Ovary (tissue), 3 donors: ENCODE results near the gene TNFRSF25.

ENCODE experiments used
- EP300 ChIP-seq: sonication (generic); formaldehyde crosslinking; IDR thresholded peaks from one replicate; pipeline ENCODE4 v1.6.1; 2017; ENCODE audit warnings: antibody characterized with exemption
- POLR2A ChIP-seq: fragments of 450-650 bp; IDR thresholded peaks from one replicate; pipeline ENCODE4 v1.6.1; 2017; ENCODE audit warnings: antibody characterized with exemption, mild to moderate bottlenecking, moderate library complexity
- TF ChIP-seq, protein P1 (sequence below), 3 donors: fragments of 450-650 bp in 2 of 3; fragments of 200-600 bp in 1 of 3; IDR thresholded peaks; one replicate each; pipeline versions ENCODE4 v1.5.1 to v1.8.0; 2016 to 2022; ENCODE audit warnings: antibody characterized with exemption in 3 of 3, mild to moderate bottlenecking in 1 of 3
- donor health status: DM: no; HTN: no; CAD: no.

DNA sequence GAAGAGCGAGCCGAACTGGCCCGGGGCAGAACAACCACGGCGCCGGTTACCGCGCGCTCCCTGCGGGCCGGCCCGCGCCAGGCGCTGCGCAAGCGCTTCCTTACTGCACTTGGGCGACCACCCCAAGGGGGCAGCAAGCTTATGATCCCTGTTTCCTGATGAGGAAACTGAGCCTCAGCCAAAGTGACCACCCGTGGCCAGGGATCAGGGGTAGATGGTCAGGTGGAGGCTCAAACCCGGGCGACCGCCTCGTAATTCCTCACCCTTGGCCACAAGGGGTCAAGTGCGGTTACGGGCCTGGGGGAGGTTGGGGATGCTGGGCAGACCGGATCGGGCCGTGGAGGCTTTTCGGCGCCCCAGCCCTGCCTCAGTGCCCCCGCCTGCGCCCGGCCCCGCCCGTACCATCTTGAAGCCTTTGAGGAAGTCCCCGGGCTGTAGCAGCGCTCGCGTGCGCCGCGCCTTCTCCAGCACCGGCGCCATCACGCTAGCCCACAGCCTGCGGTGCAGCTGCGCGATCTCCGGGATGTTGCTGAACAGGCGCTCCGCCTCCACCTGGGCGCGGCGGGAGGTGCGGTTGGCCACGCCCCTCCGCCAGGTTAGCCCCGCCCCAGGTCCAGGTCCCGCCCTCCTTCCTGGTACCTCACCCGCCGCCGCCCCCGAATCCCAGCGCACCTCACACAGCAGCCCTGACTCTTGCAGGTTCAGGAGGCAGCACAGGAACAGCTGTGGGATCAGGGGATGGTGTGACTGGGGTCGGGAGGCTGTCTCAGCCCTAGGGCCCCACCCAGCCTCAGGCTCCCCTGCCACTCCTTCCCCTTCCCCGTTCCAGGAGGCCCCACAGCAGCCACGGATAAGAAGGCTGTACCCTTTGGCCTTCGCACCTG, 5.4 kb upstream of the TNFRSF25 start:
- TF ChIP-seq, protein P1, sequence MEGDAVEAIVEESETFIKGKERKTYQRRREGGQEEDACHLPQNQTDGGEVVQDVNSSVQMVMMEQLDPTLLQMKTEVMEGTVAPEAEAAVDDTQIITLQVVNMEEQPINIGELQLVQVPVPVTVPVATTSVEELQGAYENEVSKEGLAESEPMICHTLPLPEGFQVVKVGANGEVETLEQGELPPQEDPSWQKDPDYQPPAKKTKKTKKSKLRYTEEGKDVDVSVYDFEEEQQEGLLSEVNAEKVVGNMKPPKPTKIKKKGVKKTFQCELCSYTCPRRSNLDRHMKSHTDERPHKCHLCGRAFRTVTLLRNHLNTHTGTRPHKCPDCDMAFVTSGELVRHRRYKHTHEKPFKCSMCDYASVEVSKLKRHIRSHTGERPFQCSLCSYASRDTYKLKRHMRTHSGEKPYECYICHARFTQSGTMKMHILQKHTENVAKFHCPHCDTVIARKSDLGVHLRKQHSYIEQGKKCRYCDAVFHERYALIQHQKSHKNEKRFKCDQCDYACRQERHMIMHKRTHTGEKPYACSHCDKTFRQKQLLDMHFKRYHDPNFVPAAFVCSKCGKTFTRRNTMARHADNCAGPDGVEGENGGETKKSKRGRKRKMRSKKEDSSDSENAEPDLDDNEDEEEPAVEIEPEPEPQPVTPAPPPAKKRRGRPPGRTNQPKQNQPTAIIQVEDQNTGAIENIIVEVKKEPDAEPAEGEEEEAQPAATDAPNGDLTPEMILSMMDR (IDR thresholded peaks at IDR 0.05), result no peak
- no peak for TF ChIP-seq EP300
- no peak for TF ChIP-seq POLR2A
